NCI-H146 (cell line): ENCODE data around the gene PALLD.

Source experiments
- DNase-seq: peaks from one replicate; lab custom pipeline; 2025; lab: John Stamatoyannopoulos, UW

Gene PALLD

DNA sequence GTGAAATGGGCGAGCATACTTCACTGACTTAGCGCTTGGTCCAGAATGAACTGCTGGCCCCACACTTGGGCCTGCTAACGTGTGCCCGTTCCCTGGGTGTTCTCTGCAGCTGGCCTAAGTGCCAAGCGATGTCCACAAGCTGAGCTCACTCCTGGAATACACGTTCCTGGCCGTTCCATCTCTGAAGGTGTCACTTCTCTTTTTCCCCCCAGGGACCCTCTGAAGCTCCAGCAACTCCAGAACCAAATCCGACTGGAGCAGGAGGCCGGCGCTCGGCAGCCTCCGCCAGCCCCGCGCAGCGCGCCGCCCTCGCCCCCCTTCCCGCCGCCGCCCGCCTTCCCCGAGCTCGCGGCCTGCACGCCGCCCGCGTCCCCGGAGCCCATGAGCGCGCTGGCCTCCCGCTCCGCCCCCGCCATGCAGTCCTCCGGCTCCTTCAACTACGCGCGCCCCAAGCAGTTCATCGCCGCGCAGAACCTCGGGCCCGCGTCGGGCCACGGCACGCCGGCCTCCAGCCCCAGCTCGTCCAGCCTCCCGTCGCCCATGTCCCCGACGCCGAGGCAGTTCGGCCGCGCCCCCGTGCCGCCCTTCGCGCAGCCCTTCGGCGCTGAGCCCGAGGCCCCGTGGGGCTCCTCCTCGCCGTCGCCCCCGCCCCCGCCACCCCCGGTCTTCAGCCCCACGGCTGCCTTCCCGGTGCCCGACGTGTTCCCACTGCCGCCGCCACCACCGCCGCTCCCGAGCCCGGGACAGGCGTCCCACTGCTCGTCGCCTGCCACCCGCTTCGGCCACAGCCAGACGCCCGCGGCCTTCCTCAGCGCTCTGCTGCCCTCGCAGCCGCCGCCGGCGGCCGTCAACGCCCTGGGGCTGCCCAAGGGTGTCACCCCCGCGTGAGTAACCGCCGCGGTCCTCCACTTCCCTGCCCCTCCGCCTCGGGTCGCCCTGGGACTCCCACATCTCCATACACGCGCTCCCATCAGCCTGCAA, 380.9 kb downstream of the PALLD start:
- no peak for DNase-seq

DNA sequence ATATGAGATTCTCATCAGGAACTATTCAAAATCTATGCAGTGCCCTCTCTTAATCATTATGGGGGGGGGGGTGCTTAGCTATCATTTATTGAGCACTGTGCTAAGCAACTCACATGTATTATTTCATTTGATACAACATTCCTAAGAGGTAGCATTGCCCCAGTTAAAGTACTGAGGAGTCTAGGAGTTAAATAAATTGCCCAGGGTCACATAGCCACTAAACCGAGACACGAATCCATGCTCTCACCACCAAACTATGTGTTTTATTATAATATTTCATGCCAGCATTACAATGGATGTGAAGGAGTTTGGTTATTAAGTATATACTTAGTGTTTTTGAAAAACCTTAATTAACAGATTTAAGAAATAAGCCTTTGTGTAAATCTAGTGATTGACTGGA, 381.8 kb downstream of the PALLD start:
- no peak for DNase-seq

DNA sequence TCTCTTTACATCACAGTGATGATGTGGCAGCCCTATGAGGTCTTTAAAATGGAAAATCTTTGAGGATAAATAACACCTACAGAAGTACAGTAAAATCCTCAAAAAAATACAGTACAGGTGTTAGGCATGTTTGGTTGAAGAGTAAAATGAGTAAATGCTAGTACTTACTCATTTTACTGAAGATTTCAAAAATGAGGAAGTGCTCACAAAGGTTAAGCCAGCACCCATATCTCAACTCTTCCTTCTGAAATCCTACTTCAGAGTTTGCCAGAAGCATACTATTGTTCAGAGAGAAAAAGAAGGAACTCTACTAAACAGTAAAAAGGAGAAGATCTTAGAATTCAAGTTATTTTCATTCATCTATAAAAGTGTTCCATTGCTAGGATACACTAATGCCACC, 382.3 kb downstream of the PALLD start:
- DNase-seq = no peak

DNA sequence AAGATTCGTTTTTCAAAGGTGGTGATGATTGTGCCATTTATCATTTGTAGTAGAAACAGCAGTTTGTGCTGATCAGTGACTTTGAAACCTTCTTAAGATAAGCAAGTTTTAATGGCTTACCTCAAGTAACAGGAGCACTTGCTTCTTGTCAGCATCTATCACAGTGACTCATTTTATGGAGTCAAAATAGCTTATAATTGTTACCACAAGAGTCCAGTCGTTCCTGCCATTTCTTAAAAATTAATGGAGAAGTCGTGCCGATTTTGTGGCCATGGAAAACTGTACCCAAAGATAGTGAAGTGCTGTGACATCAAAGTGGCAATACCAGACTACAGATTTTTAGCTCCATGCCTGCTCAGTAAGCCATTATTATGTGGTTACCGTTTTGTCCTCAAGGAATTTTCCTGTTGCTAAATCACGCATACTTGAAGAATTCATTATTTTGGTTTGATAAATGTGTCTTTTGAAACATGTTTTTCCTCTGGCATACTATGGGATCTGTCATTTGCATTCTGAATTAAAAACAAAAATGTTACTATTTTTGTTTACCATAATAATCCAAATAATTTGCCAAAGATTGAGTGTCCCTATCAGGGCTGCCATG, 383.3 kb downstream of the PALLD start:
- no peak for DNase-seq

DNA sequence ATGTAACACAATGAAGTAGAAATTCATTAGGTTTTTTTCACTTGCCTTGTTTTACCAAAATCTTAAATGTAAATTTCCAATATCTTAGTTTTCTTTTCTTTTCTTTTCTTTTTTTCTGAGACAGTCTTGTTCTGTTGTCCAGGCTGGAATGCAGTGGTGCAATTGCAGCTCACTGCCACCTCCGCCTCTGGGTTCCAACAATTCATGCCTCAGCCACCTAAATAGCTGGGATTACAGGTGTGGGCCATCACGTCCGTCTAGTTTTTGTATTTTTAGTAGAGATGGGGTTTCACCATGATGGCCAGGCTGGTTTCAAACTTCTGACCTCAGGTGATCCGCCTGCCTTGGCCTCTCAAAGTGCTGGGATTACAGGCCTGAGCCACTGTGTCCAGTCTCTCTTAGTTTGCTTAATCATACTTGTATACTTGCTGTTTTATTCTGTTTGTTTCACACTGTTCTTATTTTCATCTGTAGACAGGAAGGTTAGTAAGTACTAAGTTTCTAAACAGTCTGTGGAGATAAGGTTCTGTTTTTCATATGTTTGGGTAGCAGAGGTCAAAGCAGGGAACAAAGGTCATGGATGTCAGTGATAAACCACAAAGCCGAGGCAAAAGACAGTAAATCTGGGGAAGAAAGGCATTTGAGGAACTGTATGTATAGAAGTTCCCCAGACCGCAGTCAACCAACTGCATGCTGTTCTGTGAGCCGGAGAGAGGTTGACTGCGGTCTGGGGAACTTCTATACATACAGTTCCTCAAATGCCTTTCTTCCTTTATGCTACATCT, 384.2 kb downstream of the PALLD start:
- DNase-seq = no peak

DNA sequence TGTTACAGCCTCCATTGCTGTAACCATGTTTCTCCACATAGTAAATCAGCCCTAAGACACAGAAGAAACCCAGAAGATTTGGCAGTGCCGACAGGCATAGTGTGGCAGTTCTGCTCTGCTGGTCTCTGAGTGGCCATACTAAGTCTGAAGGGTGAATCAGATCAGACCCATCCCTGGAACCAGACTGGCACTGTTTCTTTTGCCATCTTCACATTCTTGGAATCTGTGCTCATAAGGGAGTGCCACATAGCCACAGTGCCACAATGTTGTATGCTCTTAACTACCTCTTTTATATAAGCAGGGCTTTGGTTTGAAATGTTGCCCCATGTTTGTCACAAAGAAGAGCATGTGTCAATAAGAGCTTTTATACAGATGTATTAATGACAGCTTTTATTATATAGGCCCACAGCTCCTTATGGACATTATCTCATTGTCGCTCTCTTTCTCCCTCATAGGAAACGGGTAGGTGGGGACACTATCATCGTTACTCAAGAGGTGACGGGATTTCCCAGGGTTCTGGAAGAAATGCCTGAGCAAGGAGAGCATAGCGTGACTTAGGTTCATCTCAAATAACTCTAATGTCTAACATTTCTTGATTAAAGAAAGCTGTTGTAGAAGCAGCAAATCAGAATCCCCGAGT, 385.0 kb downstream of the PALLD start:
- no peak for DNase-seq

DNA sequence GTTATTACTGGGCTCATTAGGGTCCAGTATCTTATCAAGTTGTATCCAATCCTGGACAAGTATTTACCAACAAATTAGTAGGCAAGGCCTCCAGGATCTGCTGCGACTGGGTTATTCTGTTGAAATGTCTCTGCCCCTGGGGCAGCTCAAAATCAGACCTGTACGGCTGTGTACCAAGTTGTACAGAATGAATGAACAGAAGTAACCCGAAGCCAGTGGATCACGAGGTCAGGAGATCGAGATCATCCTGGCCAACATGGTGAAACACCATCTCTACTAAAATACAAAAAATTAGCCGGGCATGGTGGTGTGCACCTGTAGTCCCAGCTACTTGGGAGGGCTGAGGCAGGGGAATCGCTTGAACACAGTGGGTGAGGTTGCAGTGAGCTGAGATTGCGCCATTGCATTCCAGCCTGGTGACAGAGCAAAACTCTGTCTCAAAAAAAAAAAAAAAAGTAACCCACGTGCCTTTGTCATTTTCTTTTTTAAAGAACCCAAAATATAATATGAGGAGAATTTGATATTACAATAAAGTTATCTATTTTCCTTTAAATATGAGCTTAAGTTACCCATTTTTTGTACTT, 385.9 kb downstream of the PALLD start:
- DNase-seq = no peak

DNA sequence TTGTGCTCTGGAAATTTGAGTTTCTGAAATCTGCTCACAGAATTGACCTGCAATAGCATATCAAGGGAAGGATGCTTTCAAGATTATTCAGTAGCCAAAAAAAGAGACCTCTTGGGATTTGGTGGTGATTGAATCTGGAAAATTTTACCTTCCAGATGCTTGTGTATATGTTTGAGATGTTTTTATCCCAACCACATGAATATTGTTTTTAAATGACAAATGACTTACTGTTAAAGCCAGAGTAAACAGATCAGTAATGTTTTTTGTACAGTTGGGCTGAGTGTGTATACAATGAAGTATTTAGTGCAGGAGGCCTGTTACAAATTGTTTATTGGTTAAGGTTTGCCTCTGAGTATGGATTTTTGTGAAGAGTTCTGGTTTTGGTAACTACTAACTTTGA, 386.7 kb downstream of the PALLD start:
- DNase-seq = no peak

DNA sequence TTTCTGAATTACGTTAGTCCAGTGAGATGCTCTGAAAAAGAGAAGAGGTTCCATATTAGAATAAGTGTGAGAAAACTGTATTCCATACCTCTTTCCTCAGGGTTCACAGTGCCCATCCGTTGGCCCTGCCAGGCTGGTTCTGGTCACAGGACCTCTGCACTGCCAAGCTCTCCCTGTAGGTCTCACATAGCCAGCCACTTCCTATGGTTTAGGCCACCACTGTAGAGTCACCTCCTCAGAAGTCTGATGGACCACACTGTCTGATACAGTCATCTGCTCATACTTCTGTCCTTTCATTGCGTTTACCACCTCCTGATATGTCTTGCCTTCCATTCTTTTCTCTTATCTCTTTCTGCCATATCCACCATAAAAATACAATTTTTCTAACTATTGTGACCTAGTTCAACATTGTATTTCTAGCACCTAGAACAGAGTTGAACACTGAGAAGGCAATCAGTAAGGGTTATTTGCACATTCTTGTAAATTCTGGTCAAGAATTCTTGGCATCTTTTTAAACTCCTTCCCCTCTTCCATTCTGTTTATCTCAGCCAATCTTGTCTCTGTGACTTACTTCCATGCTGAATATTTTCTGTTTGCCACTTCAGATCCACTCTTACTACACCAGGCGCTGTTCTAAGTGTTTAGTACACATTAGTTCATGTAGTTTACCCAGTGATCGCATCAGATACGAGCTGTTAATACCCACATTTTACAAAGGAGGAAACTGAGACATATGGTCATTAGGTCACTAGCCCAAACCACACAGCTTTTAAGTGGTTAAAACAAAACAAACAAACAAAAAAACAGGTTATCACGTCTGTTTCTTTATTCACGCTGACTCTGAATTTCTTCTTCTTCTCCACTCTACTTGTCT, 387.6 kb downstream of the PALLD start:
- no peak for DNase-seq

DNA sequence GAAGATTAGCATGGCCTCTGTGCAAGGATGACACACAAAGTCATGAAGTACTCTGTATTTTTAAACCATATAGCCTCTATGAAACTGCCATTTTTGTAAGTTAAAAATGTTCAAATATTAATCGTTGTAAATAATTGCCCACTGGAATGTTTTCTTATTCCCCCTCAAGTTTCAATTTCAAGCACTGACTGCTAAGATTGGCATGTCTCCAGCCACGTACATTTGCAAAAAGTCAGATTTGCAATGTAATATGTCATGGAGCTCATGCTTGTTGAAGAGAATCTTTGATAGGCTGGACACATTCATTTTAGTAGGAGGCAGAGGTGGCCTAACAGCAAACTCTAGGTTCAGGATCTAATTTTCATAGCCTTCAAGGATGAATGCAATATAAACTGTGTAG, 388.5 kb downstream of the PALLD start:
- no peak for DNase-seq

DNA sequence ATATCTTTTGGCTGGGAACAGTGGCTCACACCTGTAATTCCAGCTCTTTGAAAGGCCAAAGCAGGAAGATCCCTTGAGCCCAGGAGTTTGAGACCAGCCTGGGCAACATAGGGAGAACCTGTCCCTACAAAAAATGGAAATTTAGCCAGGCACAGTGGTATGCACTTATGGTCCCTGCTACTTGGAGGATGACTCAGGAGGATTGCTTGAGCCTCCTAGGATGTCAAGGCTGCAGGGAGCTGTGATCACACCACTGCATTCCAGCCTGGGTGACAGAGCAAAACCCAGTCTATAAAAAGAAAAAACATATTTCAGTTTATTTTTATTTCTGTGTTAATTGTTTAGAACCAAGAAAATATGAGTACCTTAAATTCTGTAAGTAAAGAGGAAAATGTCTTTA, 389.5 kb downstream of the PALLD start:
- DNase-seq = no peak

DNA sequence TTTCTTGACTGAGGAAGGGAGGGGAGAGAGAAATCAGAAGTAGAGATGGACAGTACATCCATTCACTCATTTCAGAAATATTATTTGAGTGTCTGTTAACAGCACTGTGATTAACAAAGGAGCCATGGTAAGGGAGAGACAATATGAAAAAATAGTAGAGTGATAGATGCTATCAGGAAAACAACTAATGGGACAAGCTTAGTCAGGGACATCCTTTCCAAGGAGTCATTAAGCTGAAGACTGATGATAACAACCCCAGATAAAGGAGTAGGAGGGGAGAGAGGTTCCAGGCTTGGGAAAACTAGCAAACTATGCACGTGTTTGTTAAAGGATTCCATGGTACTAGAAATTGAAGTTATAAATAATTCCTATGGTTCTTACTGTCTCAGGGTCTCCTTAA, 391.0 kb downstream of the PALLD start:
- DNase-seq = no peak

DNA sequence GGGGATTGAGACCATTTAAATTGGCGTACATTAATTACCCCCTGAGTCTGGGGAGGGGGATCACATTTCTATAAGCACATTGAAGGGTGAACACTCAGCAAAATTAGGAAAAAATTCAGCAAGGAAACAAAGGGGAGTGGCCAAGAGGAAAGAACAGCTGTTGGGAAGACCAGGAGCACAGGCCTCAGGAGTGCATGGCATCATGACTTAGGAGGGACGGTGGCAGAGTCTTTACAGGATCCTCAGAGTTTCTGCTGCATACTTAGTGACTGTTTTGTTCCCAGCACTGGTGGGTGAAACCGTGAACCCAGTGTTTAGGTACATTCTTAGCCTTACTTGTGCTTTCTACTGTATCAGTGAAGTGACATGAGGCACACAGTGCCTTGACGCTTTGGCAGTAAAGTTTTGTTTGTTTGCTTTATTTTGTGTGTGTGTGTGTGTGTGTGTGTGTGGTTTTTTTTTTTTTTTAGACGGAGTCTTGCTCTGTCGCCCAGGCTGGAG, 391.9 kb downstream of the PALLD start:
- no peak for DNase-seq

DNA sequence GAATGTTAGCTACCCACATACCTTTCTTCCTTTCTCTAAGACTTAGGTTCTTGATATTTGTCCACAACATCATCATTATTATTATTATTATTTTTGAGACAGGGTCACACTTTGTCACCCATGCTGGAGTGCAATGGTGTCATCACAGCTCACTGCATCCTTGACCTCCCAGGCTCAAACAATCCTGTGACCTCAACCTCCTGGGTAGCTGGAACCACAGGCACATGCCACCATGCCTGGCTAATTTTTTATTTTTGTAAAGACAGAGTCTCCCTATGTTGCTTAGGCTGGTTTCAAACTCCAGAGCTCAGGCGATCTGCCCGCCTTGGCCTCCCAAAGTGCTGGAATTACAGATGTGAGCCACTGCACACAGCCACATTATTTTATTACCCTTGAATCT, 394.2 kb downstream of the PALLD start:
- DNase-seq = no peak

DNA sequence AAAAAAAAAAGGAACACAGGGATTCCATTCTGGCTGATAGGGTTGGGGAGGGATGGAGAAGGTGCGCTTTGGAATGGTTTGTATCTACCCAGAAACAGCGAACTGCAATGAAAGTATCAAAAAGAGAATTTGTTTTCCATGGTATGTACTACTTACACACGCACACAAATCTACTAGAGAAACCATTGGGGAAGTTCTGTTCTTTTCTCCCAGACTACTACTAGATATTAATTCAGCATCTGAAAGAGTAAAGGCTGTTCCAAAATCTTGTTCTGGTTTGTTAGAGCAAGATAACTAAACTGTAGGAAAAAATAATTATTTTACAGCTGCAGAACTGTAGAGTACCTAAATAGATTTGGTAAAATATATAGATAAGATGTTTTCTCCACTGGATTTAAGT, 394.8 kb downstream of the PALLD start:
- DNase-seq = no peak

DNA sequence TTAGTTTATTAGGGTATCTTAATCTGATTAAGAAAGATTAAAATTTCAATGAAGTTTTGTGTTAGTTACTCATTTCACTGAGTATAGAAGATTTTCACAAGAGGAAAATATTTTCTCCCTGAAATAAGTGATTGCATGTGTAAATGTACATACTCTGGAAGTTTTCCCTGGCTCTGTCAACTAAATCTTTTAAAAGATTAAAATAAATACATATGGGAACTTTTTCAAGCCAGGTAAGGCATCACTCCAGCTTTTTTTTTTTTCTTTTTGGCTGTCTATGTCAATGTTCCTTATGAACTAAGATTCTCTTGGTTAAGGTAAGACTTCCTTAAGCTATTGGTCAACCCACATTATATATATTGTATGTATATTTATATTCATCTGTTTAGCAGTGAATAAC, 395.6 kb downstream of the PALLD start:
- DNase-seq = no peak

DNA sequence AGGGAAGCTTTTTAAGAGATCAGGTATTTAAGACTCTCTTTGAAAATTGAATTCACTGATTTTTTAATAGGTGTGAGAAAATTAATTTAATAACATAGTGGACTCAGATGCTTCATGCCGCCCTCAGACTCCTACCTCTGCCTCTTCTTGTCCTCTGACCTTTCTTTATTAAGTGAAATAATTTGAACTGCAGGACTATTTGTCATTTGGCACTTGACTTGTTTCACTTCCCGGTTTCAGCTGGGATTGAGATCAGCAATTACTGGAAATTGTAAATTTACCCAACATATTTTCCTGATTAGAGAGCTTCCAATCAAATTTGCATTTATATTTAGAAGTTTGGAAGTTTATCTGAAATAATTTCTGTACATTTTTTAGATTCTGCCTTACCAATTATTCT, 396.4 kb downstream of the PALLD start:
- no peak for DNase-seq

DNA sequence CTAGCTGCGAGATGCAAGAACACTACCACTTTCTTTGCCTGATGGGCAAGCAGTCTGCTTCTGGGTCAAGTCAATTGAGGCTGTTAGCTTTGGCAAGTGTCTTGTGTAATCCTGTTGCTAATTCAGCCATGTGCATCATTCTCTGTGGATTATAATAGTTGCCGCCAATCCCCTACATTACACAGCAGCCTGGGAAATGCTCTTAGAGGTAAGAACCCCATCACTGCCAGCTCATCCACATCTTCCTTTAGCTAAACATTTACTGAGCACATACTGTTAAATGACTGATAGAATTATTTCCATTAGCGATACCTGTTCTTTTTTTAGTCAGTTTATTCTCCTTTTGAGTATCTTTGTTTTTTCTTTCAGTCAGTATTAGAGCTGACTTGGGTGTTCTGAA, 397.0 kb downstream of the PALLD start:
- no peak for DNase-seq

DNA sequence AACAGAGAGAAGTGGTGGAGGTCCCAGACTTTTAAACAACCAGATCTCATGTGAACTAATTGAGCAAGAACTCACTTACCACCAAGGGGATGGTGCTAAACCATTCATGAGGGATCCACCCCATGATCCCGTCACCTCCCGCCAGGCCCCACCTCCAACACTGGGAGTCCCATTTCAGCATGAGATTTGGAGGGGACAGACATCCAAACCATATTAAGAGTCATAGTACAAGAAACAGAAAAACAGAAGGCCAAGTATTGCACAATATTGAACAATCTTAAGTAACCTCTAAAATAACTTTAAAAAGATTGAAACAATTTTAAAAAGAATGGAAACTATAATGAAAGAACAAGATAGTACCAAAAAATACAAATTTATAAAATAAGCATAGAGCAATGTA, 403.2 kb downstream of the PALLD start:
- DNase-seq = no peak

DNA sequence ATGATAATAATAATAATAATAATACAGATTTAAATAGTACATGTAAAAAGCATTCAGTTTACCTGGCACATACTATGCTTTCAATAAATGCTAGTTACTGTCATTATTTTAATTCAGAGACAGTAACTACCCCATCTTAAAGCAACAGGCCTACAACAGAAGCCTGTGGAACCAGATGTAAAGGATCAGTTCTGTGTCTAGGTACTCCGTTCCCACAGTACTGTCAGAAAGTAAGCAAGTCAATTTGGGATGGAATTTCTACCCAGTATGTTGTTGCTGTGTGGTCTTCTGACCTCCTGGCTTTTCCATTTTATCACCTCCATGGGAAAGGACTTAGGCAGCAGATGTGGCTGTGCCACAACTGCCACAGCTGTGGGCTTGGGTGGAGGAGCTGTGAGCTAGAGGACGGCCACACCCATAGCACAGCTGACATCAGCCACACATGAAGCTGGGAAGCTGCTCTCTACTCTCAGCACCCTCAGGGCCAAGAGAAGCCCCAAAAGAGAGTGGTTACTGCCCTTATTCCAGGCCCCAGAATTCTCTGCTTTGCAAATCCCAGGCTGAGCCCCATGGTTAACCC, 410.4 kb downstream of the PALLD start:
- DNase-seq = no peak
